ENCODE data around the gene MRPS12.

The MRPS12 gene

GRCh38 chr19:38919837-38920601 lies 10.7 kb upstream of the MRPS12 start (continued):
- TF ChIP-seq, protein P1, sequence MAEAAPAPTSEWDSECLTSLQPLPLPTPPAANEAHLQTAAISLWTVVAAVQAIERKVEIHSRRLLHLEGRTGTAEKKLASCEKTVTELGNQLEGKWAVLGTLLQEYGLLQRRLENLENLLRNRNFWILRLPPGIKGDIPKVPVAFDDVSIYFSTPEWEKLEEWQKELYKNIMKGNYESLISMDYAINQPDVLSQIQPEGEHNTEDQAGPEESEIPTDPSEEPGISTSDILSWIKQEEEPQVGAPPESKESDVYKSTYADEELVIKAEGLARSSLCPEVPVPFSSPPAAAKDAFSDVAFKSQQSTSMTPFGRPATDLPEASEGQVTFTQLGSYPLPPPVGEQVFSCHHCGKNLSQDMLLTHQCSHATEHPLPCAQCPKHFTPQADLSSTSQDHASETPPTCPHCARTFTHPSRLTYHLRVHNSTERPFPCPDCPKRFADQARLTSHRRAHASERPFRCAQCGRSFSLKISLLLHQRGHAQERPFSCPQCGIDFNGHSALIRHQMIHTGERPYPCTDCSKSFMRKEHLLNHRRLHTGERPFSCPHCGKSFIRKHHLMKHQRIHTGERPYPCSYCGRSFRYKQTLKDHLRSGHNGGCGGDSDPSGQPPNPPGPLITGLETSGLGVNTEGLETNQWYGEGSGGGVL (tag by site-specific recombination; IDR thresholded peaks at IDR 0.05): peak; percentile 7; the same call in 1 of the 2 replicates
- TF ChIP-seq, protein P2, sequence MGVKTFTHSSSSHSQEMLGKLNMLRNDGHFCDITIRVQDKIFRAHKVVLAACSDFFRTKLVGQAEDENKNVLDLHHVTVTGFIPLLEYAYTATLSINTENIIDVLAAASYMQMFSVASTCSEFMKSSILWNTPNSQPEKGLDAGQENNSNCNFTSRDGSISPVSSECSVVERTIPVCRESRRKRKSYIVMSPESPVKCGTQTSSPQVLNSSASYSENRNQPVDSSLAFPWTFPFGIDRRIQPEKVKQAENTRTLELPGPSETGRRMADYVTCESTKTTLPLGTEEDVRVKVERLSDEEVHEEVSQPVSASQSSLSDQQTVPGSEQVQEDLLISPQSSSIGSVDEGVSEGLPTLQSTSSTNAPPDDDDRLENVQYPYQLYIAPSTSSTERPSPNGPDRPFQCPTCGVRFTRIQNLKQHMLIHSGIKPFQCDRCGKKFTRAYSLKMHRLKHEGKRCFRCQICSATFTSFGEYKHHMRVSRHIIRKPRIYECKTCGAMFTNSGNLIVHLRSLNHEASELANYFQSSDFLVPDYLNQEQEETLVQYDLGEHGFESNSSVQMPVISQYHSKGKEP (tag by site-specific recombination; IDR thresholded peaks at IDR 0.05): no peak
- TF ChIP-seq ZNF624 (tag by site-specific recombination; IDR thresholded peaks at IDR 0.05): no peak
- no peak for TF ChIP-seq ZNF658 (tag by site-specific recombination; IDR thresholded peaks at IDR 0.05)
- TF ChIP-seq, protein P3, sequence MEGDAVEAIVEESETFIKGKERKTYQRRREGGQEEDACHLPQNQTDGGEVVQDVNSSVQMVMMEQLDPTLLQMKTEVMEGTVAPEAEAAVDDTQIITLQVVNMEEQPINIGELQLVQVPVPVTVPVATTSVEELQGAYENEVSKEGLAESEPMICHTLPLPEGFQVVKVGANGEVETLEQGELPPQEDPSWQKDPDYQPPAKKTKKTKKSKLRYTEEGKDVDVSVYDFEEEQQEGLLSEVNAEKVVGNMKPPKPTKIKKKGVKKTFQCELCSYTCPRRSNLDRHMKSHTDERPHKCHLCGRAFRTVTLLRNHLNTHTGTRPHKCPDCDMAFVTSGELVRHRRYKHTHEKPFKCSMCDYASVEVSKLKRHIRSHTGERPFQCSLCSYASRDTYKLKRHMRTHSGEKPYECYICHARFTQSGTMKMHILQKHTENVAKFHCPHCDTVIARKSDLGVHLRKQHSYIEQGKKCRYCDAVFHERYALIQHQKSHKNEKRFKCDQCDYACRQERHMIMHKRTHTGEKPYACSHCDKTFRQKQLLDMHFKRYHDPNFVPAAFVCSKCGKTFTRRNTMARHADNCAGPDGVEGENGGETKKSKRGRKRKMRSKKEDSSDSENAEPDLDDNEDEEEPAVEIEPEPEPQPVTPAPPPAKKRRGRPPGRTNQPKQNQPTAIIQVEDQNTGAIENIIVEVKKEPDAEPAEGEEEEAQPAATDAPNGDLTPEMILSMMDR (tag by site-specific recombination; IDR thresholded peaks at IDR 0.05): no peak
- 0 out of 2 replicates have a peak, but pooled peaks have one; percentile 7 for TF ChIP-seq SP7 (tag by site-specific recombination; IDR thresholded peaks at IDR 0.05)

GRCh38 chr19:38920602-38921419 lies 9.9 kb upstream of the MRPS12 start:
- peak overlapping the region; percentile 8; the same call in 1 of the 2 replicates for H3K27ac ChIP-seq (ENCODE audit: extremely low read depth, low read depth, low read length)
- POLR2A ChIA-PET: interaction anchor here (0.5 to 1.4 kb wide), 5 partner anchors 10 to 518 kb away, joined by 3 to 6 read pairs (median 5); partner anchors contain the start of genes ECH1, MRPS12 and SARS2
- H3K4me3 ChIP-seq (ENCODE audit: low read depth, low read length): no peak overlapping the region
- CTCF ChIA-PET: interaction anchor here (0.9 to 4.1 kb wide), 4 partner anchors 9 to 33 kb away, joined by 3 to 36 read pairs (median 8); partner anchors contain the start of genes MRPS12 and SARS2
- H3K9me3 ChIP-seq (ENCODE audit: control insufficient read depth, insufficient read depth, low read depth, low read length): no peaks in the 10 kb centered on the region
- H3K4me1 ChIP-seq (ENCODE audit: control insufficient read depth, insufficient read depth, low read length): no peaks in the 10 kb centered on the region
- H3K36me3 ChIP-seq (ENCODE audit: control insufficient read depth in 2 of 2, insufficient read depth in 1 of 2, low read length in 2 of 2): peaks cover 42 to 66% of the 10 kb centered on the region in 2 experiments
- TF ChIP-seq ZNF596 (tag by site-specific recombination; IDR thresholded peaks at IDR 0.05) (no peak), ZNF37A (tag by site-specific recombination; IDR thresholded peaks at IDR 0.05) (no peak), KLF16 (tag by site-specific recombination; IDR thresholded peaks at IDR 0.05) (no peak), BCL6B (tag by site-specific recombination; IDR thresholded peaks at IDR 0.05) (peak; percentile 74; the same call in 1 of the 2 replicates), ZNF394 (tag by site-specific recombination; IDR thresholded peaks at IDR 0.05; ENCODE audit: borderline replicate concordance) (no peak), ZNF785 (tag by site-specific recombination; IDR thresholded peaks at IDR 0.05) (no peak), ZFP3 (tag by site-specific recombination; IDR thresholded peaks at IDR 0.05; ENCODE audit: low read depth) (no peak), ZNF544 (tag by site-specific recombination; IDR thresholded peaks at IDR 0.05) (peak; percentile 86), ZNF175 (tag by site-specific recombination; IDR thresholded peaks at IDR 0.05) (peak; percentile 15; the same call in 1 of the 2 replicates), ZBTB26 (tag by site-specific recombination; optimal IDR thresholded peaks at IDR 0.05) (peak; percentile 19), ZNF514 (tag by site-specific recombination; IDR thresholded peaks at IDR 0.05) (no peak), ZNF416 (tag by site-specific recombination; IDR thresholded peaks at IDR 0.05) (no peak), ZNF157 (tag by site-specific recombination; IDR thresholded peaks at IDR 0.05) (peak; percentile 38; the same call in 1 of the 2 replicates), ZNF571 (tag by site-specific recombination; IDR thresholded peaks at IDR 0.05) (peak; percentile 86), ZNF510 (tag by site-specific recombination; IDR thresholded peaks at IDR 0.05; ENCODE audit: insufficient replicate concordance) (no peak), ZNF311 (tag by site-specific recombination; IDR thresholded peaks at IDR 0.05; ENCODE audit: borderline replicate concordance) (peak; percentile 100), REPIN1 (tag by site-specific recombination; IDR thresholded peaks at IDR 0.05; ENCODE audit: low read depth) (no peak)
- TF ChIP-seq, protein P4, sequence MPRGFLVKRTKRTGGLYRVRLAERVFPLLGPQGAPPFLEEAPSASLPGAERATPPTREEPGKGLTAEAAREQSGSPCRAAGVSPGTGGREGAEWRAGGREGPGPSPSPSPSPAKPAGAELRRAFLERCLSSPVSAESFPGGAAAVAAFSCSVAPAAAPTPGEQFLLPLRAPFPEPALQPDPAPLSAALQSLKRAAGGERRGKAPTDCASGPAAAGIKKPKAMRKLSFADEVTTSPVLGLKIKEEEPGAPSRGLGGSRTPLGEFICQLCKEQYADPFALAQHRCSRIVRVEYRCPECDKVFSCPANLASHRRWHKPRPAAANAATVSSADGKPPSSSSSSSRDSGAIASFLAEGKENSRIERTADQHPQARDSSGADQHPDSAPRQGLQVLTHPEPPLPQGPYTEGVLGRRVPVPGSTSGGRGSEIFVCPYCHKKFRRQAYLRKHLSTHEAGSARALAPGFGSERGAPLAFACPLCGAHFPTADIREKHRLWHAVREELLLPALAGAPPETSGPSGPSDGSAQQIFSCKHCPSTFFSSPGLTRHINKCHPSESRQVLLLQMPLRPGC (tag by site-specific recombination; IDR thresholded peaks at IDR 0.05): no peak

Measured in HEK293 (cell line).